Measurements from ENCODE around the gene USP48.

Gene USP48

GRCh38 chr1:21641967-21642739 is 140.8 kb downstream of the USP48 start:
- DNase-seq (ENCODE audit: low spot score) = no peak
- in situ Hi-C loops (cut with MboI; ENCODE audit: low pct_unique_long_range_greater_than_20kb, low sequenced_read_pairs, unreplicated experiment) = no loop called here
- no peak for TF ChIP-seq CTCF (IDR thresholded peaks at IDR 0.05; ENCODE audit: extremely low read depth, insufficient read depth, missing control alignments)

- TF ChIP-seq CTCF (IDR thresholded peaks at IDR 0.05; ENCODE audit: extremely low read depth, insufficient read depth, missing control alignments) = no peak
These were observed 141.4 kb downstream of the USP48 start for GRCh38 chr1:21641537-21641936.

GRCh38 chr1:21641076-21641475 is 141.9 kb downstream of the USP48 start:
- no peak for TF ChIP-seq CTCF (IDR thresholded peaks at IDR 0.05; ENCODE audit: extremely low read depth, insufficient read depth, missing control alignments)
- DNase-seq (ENCODE audit: low spot score) = no peak
- in situ Hi-C loops (cut with MboI; ENCODE audit: low pct_unique_long_range_greater_than_20kb, low sequenced_read_pairs, unreplicated experiment) = no loop called here

More at GRCh38 chr1:21641537-21641936, 141.4 kb downstream of the USP48 start:
- in situ Hi-C loops (cut with MboI; ENCODE audit: low pct_unique_long_range_greater_than_20kb, low sequenced_read_pairs, unreplicated experiment) = no loop called here
- no peak for DNase-seq (ENCODE audit: low spot score)

DNA sequence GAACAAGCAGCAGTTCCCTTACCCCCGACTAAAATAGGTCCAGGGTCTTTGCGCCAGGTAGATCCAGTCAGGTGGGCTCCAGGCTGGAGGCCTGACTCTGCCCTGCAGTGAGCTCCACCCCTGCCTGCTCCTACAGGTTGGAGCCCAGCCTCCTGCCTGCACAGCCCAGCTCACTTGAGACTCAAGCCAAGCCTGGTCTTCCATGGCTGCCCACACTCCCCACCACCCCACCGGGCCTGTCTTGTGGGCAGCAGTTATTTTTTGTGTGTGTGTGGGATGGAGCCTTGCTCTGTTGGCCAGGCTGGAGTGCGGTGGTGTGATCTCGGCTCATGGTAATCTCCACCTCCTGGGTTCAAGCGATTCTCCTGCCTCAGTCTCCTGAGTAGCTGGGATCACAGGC is 142.3 kb downstream of the USP48 start:
- no peak for DNase-seq (ENCODE audit: low spot score)
- in situ Hi-C loops (cut with MboI; ENCODE audit: low pct_unique_long_range_greater_than_20kb, low sequenced_read_pairs, unreplicated experiment) = no loop called here
- TF ChIP-seq CTCF (IDR thresholded peaks at IDR 0.05; ENCODE audit: extremely low read depth, insufficient read depth, missing control alignments) = no peak

DNA sequence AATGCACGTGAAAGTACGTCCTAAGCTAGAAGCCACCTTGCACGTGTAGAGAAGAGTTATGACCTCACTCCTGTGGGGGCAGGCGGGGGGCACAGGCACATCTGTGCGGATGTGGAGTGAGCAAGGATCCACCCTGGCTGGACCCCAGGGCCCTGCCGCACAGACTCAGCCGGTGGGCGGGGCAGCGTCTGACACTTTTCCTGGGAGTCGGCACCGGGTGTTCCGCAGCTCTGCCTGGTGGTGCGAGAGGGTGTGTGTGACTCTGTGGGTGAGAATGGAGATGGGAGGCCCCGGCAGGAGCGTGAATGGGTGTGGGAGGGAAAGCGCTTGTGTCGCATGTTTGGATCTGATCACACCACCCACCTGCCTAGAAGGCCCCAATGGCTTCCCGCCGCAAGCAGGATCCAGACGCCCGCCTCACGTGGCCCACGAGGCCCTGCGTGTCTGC is 143.3 kb downstream of the USP48 start:
- in situ Hi-C loops (cut with MboI; ENCODE audit: low pct_unique_long_range_greater_than_20kb, low sequenced_read_pairs, unreplicated experiment) = no loop called here
- no peak for TF ChIP-seq CTCF (IDR thresholded peaks at IDR 0.05; ENCODE audit: extremely low read depth, insufficient read depth, missing control alignments)
- DNase-seq (ENCODE audit: low spot score) = no peak

GRCh38 chr1:21638531-21639341 is 144.2 kb downstream of the USP48 start:
- in situ Hi-C loops (cut with MboI; ENCODE audit: low pct_unique_long_range_greater_than_20kb, low sequenced_read_pairs, unreplicated experiment) = no loop called here
- DNase-seq (ENCODE audit: low spot score) = no peak
- no peak for TF ChIP-seq CTCF (IDR thresholded peaks at IDR 0.05; ENCODE audit: extremely low read depth, insufficient read depth, missing control alignments)

All from GM13977 (cell line).